OCI-LY1 (cell line): ENCODE results near the gene CATSPER1.
"Not testable (repeated sequence)": the region's sequence is repeated elsewhere in the genome, so short reads cannot be mapped to it uniquely, and the experiment has no call there.

Source experiments
- H2AFZ ChIP-seq: fragments of 200-600 bp; sonication (generic), shearing (Covaris generic); 2 replicates; pipeline ENCODE4 v1.6.0; 2014; ENCODE audit warnings: antibody characterized with exemption, mild to moderate bottlenecking, low read length
- H3F3A ChIP-seq: fragments of 200-600 bp; sonication (generic), shearing (Covaris generic); 2 replicates; pipeline ENCODE4 v1.6.0; 2014; ENCODE audit warnings: mild to moderate bottlenecking, antibody characterized with exemption, low read length, moderate library complexity; ENCODE audit not compliant: insufficient read depth
- H3K27ac ChIP-seq: fragments of 200-600 bp; sonication (generic); 2 replicates; pipeline ENCODE4 v1.5.1; 2014; ENCODE audit warnings: low read length, mixed run types, mild to moderate bottlenecking, low read depth; ENCODE audit not compliant: poor library complexity, severe bottlenecking
- H3K27me3 ChIP-seq: fragments of 200-600 bp; sonication (generic); 2 replicates; pipeline ENCODE4 v1.6.0; 2014; ENCODE audit warnings: antibody characterized with exemption, mild to moderate bottlenecking, low read length, moderate library complexity; ENCODE audit not compliant: insufficient read depth
- H3K36me3 ChIP-seq: fragments of 200-600 bp; sonication (generic); 2 replicates; pipeline ENCODE4 v1.6.1; 2014; ENCODE audit warnings: mild to moderate bottlenecking, antibody characterized with exemption, low read length, moderate library complexity, mixed read lengths; ENCODE audit not compliant: insufficient read depth
- H3K4me1 ChIP-seq: fragments of 200-600 bp; sonication (generic); 2 replicates; pipeline ENCODE4 v1.5.1; 2014; ENCODE audit warnings: mild to moderate bottlenecking, low read length, moderate library complexity; ENCODE audit not compliant: insufficient read depth, severe bottlenecking
- H3K4me2 ChIP-seq: fragments of 200-600 bp; sonication (generic), shearing (Covaris generic); 2 replicates; pipeline ENCODE4 v1.6.1; 2014; ENCODE audit warnings: low read length
- H3K4me3 ChIP-seq: fragments of 200-600 bp; sonication (generic); 2 replicates; pipeline ENCODE4 v1.5.1; 2014; ENCODE audit warnings: low read length, low read depth, mild to moderate bottlenecking, mixed read lengths; ENCODE audit not compliant: poor library complexity, severe bottlenecking
- H3K79me2 ChIP-seq: fragments of 200-600 bp; shearing (Covaris generic); 2 replicates; pipeline ENCODE4 v1.6.1; 2016; ENCODE audit warnings: mixed run types, low read length, mixed read lengths; ENCODE audit not compliant: insufficient read depth
- H3K9ac ChIP-seq: fragments of 200-600 bp; sonication (generic), shearing (Covaris generic); 2 replicates; pipeline ENCODE4 v1.6.1; 2014; ENCODE audit warnings: mild to moderate bottlenecking, low read length, mixed read lengths
- H3K9me2 ChIP-seq: fragments of 200-600 bp; sonication (generic), shearing (Covaris generic); 2 replicates; pipeline ENCODE4 v1.6.1; 2014; ENCODE audit warnings: low read depth, mild to moderate bottlenecking, low read length, mixed read lengths
- H3K9me3 ChIP-seq: fragments of 200-600 bp; shearing (Covaris generic); 2 replicates; pipeline ENCODE4 v1.6.1; 2014; ENCODE audit warnings: low read length, mixed read lengths
- H4K20me1 ChIP-seq: fragments of 200-600 bp; sonication (generic), shearing (Covaris generic); 2 replicates; pipeline ENCODE4 v1.6.0; 2016; ENCODE audit warnings: mild to moderate bottlenecking, low read length; ENCODE audit not compliant: insufficient read depth
- CTCF ChIP-seq: fragments of 200-600 bp; sonication (generic), shearing (Covaris generic); IDR thresholded peaks from 2 replicates; pipeline ENCODE4 v1.5.1; 2017; ENCODE audit warnings: mild to moderate bottlenecking, antibody characterized with exemption, low read length, moderate library complexity, mixed read lengths
- EZH2 ChIP-seq: fragments of 200-600 bp; sonication (generic), shearing (Covaris generic); IDR thresholded peaks from 2 replicates; pipeline ENCODE4 v1.8.0; 2017; ENCODE audit warnings: borderline replicate concordance, mixed run types, mild to moderate bottlenecking, antibody characterized with exemption, low read length, moderate library complexity, mixed read lengths

Gene CATSPER1

GRCh38 chr11:66011239-66011784 lies 15.0 kb downstream of the CATSPER1 start:
- H3K4me3 ChIP-seq, result no peak overlapping the region
- H3F3A ChIP-seq, result no peaks in the 10 kb centered on the region
- no peak overlapping the region for H3K4me2 ChIP-seq
- TF ChIP-seq CTCF, result no peak
- no peak for TF ChIP-seq EZH2
- H3K9ac ChIP-seq, result no peak overlapping the region
- no peak overlapping the region for H3K27ac ChIP-seq
- no peaks in the 10 kb centered on the region for H3K9me2 ChIP-seq
- no peak overlapping the region for H2AFZ ChIP-seq
- no peaks in the 10 kb centered on the region for H3K79me2 ChIP-seq
- no peaks in the 10 kb centered on the region for H3K4me1 ChIP-seq
- no peaks in the 10 kb centered on the region for H3K9me3 ChIP-seq
- H3K27me3 ChIP-seq, result no peaks in the 10 kb centered on the region
- H4K20me1 ChIP-seq, result no peaks in the 10 kb centered on the region
- H3K36me3 ChIP-seq, result no peaks in the 10 kb centered on the region

GRCh38 chr11:66010036-66010435 lies 16.2 kb downstream of the CATSPER1 start:
- not testable (repeated sequence) for H3K4me1 ChIP-seq, H3K27ac ChIP-seq, H3K4me3 ChIP-seq

GRCh38 chr11:66008468-66009101 lies 17.7 kb downstream of the CATSPER1 start:
- Histone ChIP-seq H4K20me1 (no peaks in the 10 kb centered on the region), H2AFZ (no peak overlapping the region), H3K4me2 (no peak overlapping the region), H3K27ac (no peak overlapping the region), H3K4me1 (peaks cover 1% of the 10 kb centered on the region), H3K9me2 (no peaks in the 10 kb centered on the region), H3K4me3 (no peak overlapping the region), H3K36me3 (peaks cover 23% of the 10 kb centered on the region), H3K27me3 (no peaks in the 10 kb centered on the region), H3K9me3 (no peaks in the 10 kb centered on the region), H3K9ac (no peak overlapping the region), H3F3A (no peaks in the 10 kb centered on the region), H3K79me2 (no peaks in the 10 kb centered on the region)
- TF ChIP-seq EZH2, result no peak
- TF ChIP-seq CTCF, result no peak

More at GRCh38 chr11:66010036-66010435, 16.2 kb downstream of the CATSPER1 start:
- H3K9ac ChIP-seq, H2AFZ ChIP-seq, H3K4me2 ChIP-seq, H3K27me3 ChIP-seq, H3K9me2 ChIP-seq, H3K9me3 ChIP-seq, H4K20me1 ChIP-seq, H3K79me2 ChIP-seq, H3F3A ChIP-seq: not testable (repeated sequence)
- peaks cover 11% of the 10 kb centered on the region; the same call in 1 of the 2 replicates for H3K36me3 ChIP-seq

GRCh38 chr11:66008095-66008467 lies 18.2 kb downstream of the CATSPER1 start:
- Histone ChIP-seq H3K9me3 (no peaks in the 10 kb centered on the region), H3K27ac (no peak overlapping the region), H4K20me1 (no peaks in the 10 kb centered on the region), H3K9me2 (no peaks in the 10 kb centered on the region), H3K4me1 (peaks cover 6% of the 10 kb centered on the region), H3K36me3 (peaks cover 25% of the 10 kb centered on the region), H3K9ac (no peak overlapping the region), H3K4me2 (no peak overlapping the region), H3K4me3 (no peak overlapping the region), H2AFZ (no peak overlapping the region), H3K79me2 (peaks cover 4% of the 10 kb centered on the region), H3K27me3 (no peaks in the 10 kb centered on the region), H3F3A (no peaks in the 10 kb centered on the region)
- TF ChIP-seq CTCF (no peak), EZH2 (no peak)
